HEK293 (cell line): ENCODE results near the gene PCBP2.

ENCODE experiments used
- GLI2 ChIP-seq: fragments of 450-650 bp; formaldehyde crosslinking; IDR thresholded peaks from 2 replicates; pipeline ENCODE4; 2017; ENCODE audit warnings: missing biosample characterization, missing genetic modification characterization, low read depth, borderline replicate concordance
- HOXA7 ChIP-seq: sonication (generic); formaldehyde crosslinking; IDR thresholded peaks from 2 replicates; pipeline ENCODE4 v1.8.1; 2022; ENCODE audit warnings: missing genetic modification reagents, borderline replicate concordance
- KLF17 ChIP-seq: fragments of 450-650 bp; formaldehyde crosslinking; IDR thresholded peaks from 2 replicates; pipeline ENCODE4 v1.5.1; 2016; ENCODE audit warnings: missing biosample characterization, missing genetic modification characterization
- KLF7 ChIP-seq: fragments of 450-650 bp; formaldehyde crosslinking; IDR thresholded peaks from 2 replicates; pipeline ENCODE4 v1.5.1; 2016; ENCODE audit warnings: missing biosample characterization, missing genetic modification characterization, borderline replicate concordance
- SALL2 ChIP-seq: fragments of 450-650 bp; formaldehyde crosslinking; IDR thresholded peaks from 2 replicates; pipeline ENCODE4 v1.5.0; 2017; ENCODE audit warnings: missing biosample characterization, mild to moderate bottlenecking, missing genetic modification characterization, borderline replicate concordance
- SP2 ChIP-seq: fragments of 450-650 bp; formaldehyde crosslinking; IDR thresholded peaks from 2 replicates; pipeline ENCODE4 v1.5.1; 2016; ENCODE audit warnings: missing biosample characterization, missing genetic modification characterization
- SP7 ChIP-seq: fragments of 450-650 bp; formaldehyde crosslinking; IDR thresholded peaks from 2 replicates; pipeline ENCODE4 v1.5.1; 2016; ENCODE audit warnings: missing biosample characterization, missing genetic modification characterization
- YY1 ChIP-seq: fragments of 450-650 bp; formaldehyde crosslinking; IDR thresholded peaks from 2 replicates; pipeline ENCODE4 v1.5.1; 2018; ENCODE audit warnings: missing biosample characterization, missing genetic modification characterization
- YY2 ChIP-seq: fragments of 450-650 bp; formaldehyde crosslinking; IDR thresholded peaks from 2 replicates; pipeline ENCODE4 v1.5.1; 2016; ENCODE audit warnings: missing biosample characterization, missing genetic modification characterization
- ZBTB17 ChIP-seq: fragments of 450-650 bp; formaldehyde crosslinking; IDR thresholded peaks from 2 replicates; pipeline ENCODE4 v1.5.1; 2016; ENCODE audit warnings: missing biosample characterization, missing genetic modification characterization
- ZBTB21 ChIP-seq: fragments of 450-650 bp; formaldehyde crosslinking; IDR thresholded peaks from 2 replicates; pipeline ENCODE4 v1.5.1; 2017; ENCODE audit warnings: missing biosample characterization, missing genetic modification characterization
- ZBTB8A ChIP-seq: fragments of 450-650 bp; formaldehyde crosslinking; IDR thresholded peaks from 2 replicates; pipeline ENCODE4 v1.5.1; 2016; ENCODE audit warnings: missing biosample characterization, missing genetic modification characterization
- ZNF10 ChIP-seq: fragments of 450-650 bp; formaldehyde crosslinking; IDR thresholded peaks from 2 replicates; pipeline ENCODE4 v1.5.1; 2017; ENCODE audit warnings: missing biosample characterization, missing genetic modification characterization
- ZNF112 ChIP-seq: fragments of 450-650 bp; formaldehyde crosslinking; IDR thresholded peaks from 2 replicates; pipeline ENCODE4 v1.5.0; 2017; ENCODE audit warnings: missing biosample characterization, missing genetic modification characterization
- ZNF121 ChIP-seq: fragments of 450-650 bp; formaldehyde crosslinking; IDR thresholded peaks from 2 replicates; pipeline ENCODE4 v1.5.1; 2016; ENCODE audit warnings: missing biosample characterization, missing genetic modification characterization
- ZNF133 ChIP-seq: fragments of 450-650 bp; formaldehyde crosslinking; IDR thresholded peaks from 2 replicates; pipeline ENCODE4 v1.5.1; 2016; ENCODE audit warnings: missing biosample characterization, missing genetic modification characterization
- ZNF138 ChIP-seq: fragments of 450-650 bp; formaldehyde crosslinking; IDR thresholded peaks from 2 replicates; pipeline ENCODE4 v1.5.1; 2016; ENCODE audit warnings: missing biosample characterization, missing genetic modification characterization, borderline replicate concordance
- ZNF157 ChIP-seq: fragments of 450-650 bp; formaldehyde crosslinking; IDR thresholded peaks from 2 replicates; pipeline ENCODE4 v1.5.1; 2016; ENCODE audit warnings: missing biosample characterization, missing genetic modification characterization
- ZNF16 ChIP-seq: fragments of 450-650 bp; formaldehyde crosslinking; IDR thresholded peaks from 2 replicates; pipeline ENCODE4 v1.5.1; 2016; ENCODE audit warnings: low read depth, missing biosample characterization, missing genetic modification characterization
- ZNF214 ChIP-seq: fragments of 450-650 bp; formaldehyde crosslinking; IDR thresholded peaks from 2 replicates; pipeline ENCODE4 v1.5.1; 2017; ENCODE audit warnings: missing biosample characterization, mild to moderate bottlenecking, missing genetic modification characterization, borderline replicate concordance
- ZNF24 ChIP-seq: fragments of 450-650 bp; formaldehyde crosslinking; IDR thresholded peaks from 2 replicates; pipeline ENCODE4 v1.5.1; 2016; ENCODE audit warnings: missing biosample characterization, missing genetic modification characterization
- ZNF280D ChIP-seq: fragments of 450-650 bp; formaldehyde crosslinking; IDR thresholded peaks from 2 replicates; pipeline ENCODE4 v1.5.1; 2016; ENCODE audit warnings: missing biosample characterization, missing genetic modification characterization
- ZNF341 ChIP-seq: fragments of 450-650 bp; formaldehyde crosslinking; IDR thresholded peaks from 2 replicates; pipeline ENCODE4; 2016; ENCODE audit warnings: low read depth, missing biosample characterization, missing genetic modification characterization
- ZNF350 ChIP-seq: fragments of 450-650 bp; formaldehyde crosslinking; IDR thresholded peaks from 2 replicates; pipeline ENCODE4 v1.5.0; 2017; ENCODE audit warnings: missing biosample characterization, mild to moderate bottlenecking, missing genetic modification characterization
- ZNF366 ChIP-seq: fragments of 450-650 bp; formaldehyde crosslinking; conservative IDR thresholded peaks from 2 replicates; pipeline ENCODE4 v1.5.1; 2016; ENCODE audit warnings: missing biosample characterization, missing genetic modification characterization
- ZNF37A ChIP-seq: fragments of 450-650 bp; IDR thresholded peaks from 2 replicates; pipeline ENCODE4 v1.5.1; 2018; ENCODE audit warnings: missing biosample characterization, missing genetic modification characterization
- ZNF404 ChIP-seq: fragments of 450-650 bp; formaldehyde crosslinking; IDR thresholded peaks from 2 replicates; pipeline ENCODE4 v1.5.1; 2017; ENCODE audit warnings: missing biosample characterization, missing genetic modification characterization
- ZNF433 ChIP-seq: fragments of 450-650 bp; formaldehyde crosslinking; IDR thresholded peaks from 2 replicates; pipeline ENCODE4 v1.5.1; 2016; ENCODE audit warnings: missing biosample characterization, missing genetic modification characterization, low read depth
- ZNF513 ChIP-seq: fragments of 450-650 bp; IDR thresholded peaks from 2 replicates; pipeline ENCODE4 v1.5.1; 2018; ENCODE audit warnings: missing biosample characterization, missing genetic modification characterization
- ZNF529 ChIP-seq: fragments of 450-650 bp; formaldehyde crosslinking; IDR thresholded peaks from 2 replicates; pipeline ENCODE4 v1.5.1; 2017; ENCODE audit warnings: missing genetic modification characterization, missing biosample characterization; ENCODE audit not compliant: insufficient replicate concordance
- ZNF560 ChIP-seq: fragments of 450-650 bp; formaldehyde crosslinking; IDR thresholded peaks from 2 replicates; pipeline ENCODE4 v1.5.1; 2017; ENCODE audit warnings: missing biosample characterization, missing genetic modification characterization, borderline replicate concordance
- ZNF571 ChIP-seq: fragments of 450-650 bp; formaldehyde crosslinking; IDR thresholded peaks from 2 replicates; pipeline ENCODE4 v1.5.0; 2017; ENCODE audit warnings: missing biosample characterization, missing genetic modification characterization
- ZNF621 ChIP-seq: fragments of 450-650 bp; formaldehyde crosslinking; IDR thresholded peaks from 2 replicates; pipeline ENCODE4 v1.5.1; 2017; ENCODE audit warnings: missing biosample characterization, missing genetic modification characterization
- ZNF658 ChIP-seq: fragments of 450-650 bp; formaldehyde crosslinking; IDR thresholded peaks from 2 replicates; pipeline ENCODE4; 2016; ENCODE audit warnings: missing biosample characterization, missing genetic modification characterization
- ZNF707 ChIP-seq: fragments of 450-650 bp; formaldehyde crosslinking; IDR thresholded peaks from 2 replicates; pipeline ENCODE4 v1.5.1; 2016; ENCODE audit warnings: missing biosample characterization, missing genetic modification characterization
- ZNF777 ChIP-seq: fragments of 450-650 bp; formaldehyde crosslinking; IDR thresholded peaks from 2 replicates; pipeline ENCODE4 v1.5.1; 2017; ENCODE audit warnings: missing biosample characterization, missing genetic modification characterization, borderline replicate concordance
- ZNF830 ChIP-seq: fragments of 450-650 bp; IDR thresholded peaks from 2 replicates; pipeline ENCODE4 v1.5.0; 2018; ENCODE audit warnings: missing biosample characterization, missing genetic modification characterization, low read depth, mild to moderate bottlenecking, moderate library complexity
- ZXDB ChIP-seq: fragments of 450-650 bp; formaldehyde crosslinking; IDR thresholded peaks from 2 replicates; pipeline ENCODE4 v1.5.1; 2016; ENCODE audit warnings: missing biosample characterization, missing genetic modification characterization

The PCBP2 gene

GRCh38 chr12:53499266-53500141, 47.6 kb downstream of the PCBP2 start, which contains the start of gene MAP3K12 (continued):
- TF ChIP-seq YY2 (tag by site-specific recombination) (no peak), ZNF366 (tag by site-specific recombination) (no peak; the same call in 1 of the 2 replicates), ZNF10 (tag by site-specific recombination) (no peak), ZNF707 (tag by site-specific recombination) (no peak), SP7 (tag by site-specific recombination) (no peak; the same call in 1 of the 2 replicates), ZBTB8A (tag by site-specific recombination) (no peak), ZNF37A (tag by site-specific recombination) (no peak), ZNF777 (tag by site-specific recombination) (peak; percentile 98), SALL2 (tag by site-specific recombination) (no peak), ZBTB21 (no peak), ZNF560 (tag by site-specific recombination) (no peak), ZBTB17 (peak; percentile 27; the same call in 1 of the 2 replicates), ZNF133 (tag by site-specific recombination) (no peak), ZNF571 (tag by site-specific recombination) (no peak), GLI2 (tag by site-specific recombination) (no peak), ZNF112 (tag by site-specific recombination) (no peak), ZNF16 (tag by site-specific recombination) (no peak), ZNF433 (tag by site-specific recombination) (no peak), HOXA7 (CRISPR knock-in tag) (no peak), KLF17 (tag by site-specific recombination) (no peak), ZNF513 (tag by site-specific recombination) (no peak), ZNF830 (tag by site-specific recombination) (no peak), ZNF658 (tag by site-specific recombination) (no peak), SP2 (tag by site-specific recombination) (peak; percentile 63), ZNF121 (tag by site-specific recombination) (no peak), ZNF621 (tag by site-specific recombination) (no peak), ZNF404 (tag by site-specific recombination) (no peak), ZNF214 (tag by site-specific recombination) (no peak), ZXDB (tag by site-specific recombination) (no peak), KLF7 (tag by site-specific recombination) (no peak), ZNF24 (no peak), ZNF157 (no peak), YY1 (no peak), ZNF280D (tag by site-specific recombination) (no peak), ZNF138 (tag by site-specific recombination) (no peak), ZNF341 (tag by site-specific recombination) (no peak), ZNF350 (no peak), ZNF529 (tag by site-specific recombination) (no peak)
